ENCODE measurements around the gene SLC17A1.

The SLC17A1 gene

DNA sequence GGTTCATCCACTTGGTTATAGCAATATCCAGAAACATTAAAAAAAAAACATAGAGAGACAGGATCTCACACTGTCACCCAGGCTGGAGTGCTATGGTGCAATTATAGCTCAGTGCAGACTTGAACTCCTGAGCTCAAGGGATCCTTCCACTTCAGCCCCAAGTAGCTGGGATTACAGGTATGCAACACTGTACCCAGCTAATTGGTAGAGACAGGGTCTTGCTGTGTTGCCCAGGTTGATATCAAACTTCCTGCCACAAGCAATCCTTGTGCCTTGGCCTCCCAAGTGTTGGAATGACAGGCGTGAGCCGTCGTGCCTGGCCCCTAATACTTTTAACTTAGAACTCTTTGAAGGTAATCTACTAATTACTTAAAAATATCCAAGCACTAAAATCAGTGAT is 818 bp upstream of the SLC17A1 start:
- no peak for DNase-seq

DNA sequence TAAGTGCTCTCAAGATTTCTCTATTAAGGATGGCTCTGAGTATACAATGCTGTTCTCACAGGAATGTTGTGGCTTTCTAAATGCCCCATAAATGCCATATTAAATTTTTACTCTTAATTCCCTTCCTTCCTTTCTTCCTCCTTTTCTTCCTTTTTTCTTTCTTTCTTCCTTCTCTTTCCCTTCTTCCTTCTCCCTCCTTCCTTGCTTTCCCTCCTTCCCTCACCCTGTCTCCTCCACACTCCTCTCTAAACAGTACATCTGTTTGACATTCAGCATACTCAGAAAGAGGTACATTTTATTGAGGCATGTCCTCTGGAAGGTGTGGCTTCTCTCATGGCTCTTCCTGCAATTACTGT is 433 bp upstream of the SLC17A1 start:
- DNase-seq = no peak

DNA sequence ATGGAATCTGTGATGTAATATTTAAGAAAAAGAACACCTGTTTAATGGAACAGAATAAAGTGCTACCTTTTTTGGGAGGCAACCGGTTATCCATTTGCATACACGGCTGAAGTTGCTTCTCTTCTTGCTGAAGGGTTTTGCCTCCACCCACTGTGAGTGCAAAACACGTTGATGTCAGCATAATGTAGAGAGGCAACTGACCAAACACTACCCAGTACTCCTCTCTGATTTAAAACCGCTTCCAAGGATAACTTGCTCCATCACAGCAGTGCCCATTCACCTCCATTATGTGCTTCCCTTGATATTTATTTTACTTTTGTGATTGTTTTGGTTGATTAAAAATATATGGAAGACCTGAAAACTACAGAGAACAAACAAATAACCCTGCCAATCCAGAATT is 1.4 kb downstream of the SLC17A1 start:
- DNase-seq = no peak

DNA sequence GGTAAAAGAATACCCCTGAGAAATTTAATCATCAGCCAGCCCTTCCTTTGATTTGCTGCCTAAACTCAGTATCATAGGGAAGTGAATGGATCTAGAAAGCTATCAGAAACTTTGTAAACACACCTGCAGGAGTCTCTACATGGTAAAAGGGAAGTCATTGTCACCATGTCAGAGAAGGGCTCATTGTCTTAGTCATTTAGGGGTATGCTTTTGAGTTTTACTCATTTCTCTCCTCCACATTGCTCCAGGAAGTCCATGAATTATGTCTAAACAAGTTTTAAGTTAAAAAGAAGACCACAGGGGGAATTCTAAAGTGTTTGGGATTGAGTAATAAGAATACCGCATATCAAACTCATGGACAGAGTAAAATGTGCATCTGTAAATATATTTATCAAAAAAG is 2.5 kb downstream of the SLC17A1 start:
- DNase-seq = no peak

DNA sequence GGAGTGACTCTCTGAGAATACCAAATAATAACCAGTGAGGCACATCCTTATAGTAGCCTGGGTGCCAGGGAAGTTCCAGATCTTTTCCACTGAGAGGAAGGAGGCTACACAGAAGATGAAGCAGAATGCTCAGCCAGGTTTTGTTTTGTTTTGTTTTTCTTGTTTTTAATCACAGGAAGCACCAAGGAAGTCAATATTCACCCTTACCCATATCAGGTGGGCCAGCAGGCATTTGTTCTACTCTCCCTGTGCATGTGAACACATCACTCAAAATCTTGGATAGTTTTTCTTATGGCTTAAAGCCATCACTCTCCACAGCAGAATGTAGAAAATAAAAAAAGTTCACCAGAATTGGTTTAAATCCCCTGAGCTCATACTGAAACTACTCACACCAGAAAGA is 10.5 kb downstream of the SLC17A1 start:
- DNase-seq = no peak

DNA sequence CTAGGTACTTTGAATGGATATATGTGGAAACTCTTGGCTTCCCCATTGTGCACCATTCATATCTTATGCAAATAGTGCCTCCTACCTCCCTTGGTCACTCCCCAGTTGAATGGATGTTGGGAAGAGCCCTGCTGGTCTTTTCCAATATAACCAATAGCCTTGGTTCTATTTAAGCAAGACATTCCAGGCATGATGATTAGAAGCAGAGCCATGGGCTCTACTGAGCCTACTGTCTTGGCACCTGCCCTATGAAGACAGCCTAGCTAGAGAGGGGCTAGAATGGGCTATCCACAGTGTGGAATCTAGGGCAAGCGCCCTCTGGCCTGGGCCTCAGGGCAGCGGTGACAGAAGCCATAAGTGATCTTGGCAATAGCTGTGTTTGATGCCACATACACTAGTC is 15.6 kb downstream of the SLC17A1 start:
- no peak for DNase-seq

DNA sequence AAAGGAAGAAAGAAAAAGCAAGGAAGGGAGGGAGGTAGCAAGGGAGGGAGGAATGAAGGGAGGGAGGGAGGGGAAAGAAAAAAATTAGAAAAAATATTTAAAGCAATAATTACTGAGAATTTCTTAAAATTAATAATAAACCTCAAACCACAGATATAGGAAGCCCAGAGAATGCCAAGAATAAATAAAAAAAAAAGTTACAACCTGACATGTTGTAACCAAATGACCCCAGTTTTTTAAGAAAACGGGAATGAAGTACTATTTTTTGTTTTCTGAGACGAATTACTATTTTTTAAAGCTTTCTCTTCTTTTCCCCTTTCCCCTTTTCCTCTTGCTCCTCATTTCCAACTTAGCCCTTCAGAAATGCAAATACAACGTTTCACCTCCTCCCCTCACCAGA is 16.7 kb downstream of the SLC17A1 start:
- no peak for DNase-seq

DNA sequence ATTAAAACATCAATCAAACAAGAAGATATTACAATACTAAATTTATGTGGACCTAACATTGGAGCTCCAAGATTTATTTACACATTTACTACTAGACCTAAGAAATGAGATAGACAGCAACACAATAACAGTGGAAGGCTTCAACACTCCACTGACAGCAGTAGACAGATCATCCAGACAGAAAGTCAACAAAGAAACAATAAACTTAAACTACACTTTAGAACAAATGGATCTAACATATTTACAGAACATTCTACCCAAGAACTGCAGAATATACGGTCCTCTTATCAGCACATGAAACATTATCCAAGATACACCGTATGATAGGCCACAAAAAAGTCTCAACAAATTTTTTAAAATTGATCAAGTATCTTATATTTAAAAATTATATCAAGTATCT is 27.0 kb downstream of the SLC17A1 start:
- no peak for DNase-seq

DNA sequence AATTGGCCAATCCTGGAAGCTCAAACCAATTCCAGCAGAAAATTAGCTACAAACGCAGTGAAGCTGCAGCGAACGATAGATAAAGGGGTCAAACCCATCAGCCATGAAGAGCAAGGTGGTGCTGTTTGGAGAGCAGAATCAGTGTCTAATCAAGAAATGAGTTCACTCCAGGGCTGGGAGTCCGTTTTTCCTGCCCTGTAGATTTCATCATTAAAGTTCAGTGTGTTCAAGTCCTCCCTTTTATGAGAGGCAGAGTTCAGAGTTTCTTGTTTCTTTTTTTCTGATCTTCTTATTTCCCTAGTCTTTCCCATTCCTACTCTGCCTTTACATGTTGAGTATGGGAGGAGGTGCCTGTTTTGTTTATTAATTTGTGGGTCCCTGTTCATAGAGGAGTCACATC is 30.4 kb downstream of the SLC17A1 start:
- no peak for DNase-seq

DNA sequence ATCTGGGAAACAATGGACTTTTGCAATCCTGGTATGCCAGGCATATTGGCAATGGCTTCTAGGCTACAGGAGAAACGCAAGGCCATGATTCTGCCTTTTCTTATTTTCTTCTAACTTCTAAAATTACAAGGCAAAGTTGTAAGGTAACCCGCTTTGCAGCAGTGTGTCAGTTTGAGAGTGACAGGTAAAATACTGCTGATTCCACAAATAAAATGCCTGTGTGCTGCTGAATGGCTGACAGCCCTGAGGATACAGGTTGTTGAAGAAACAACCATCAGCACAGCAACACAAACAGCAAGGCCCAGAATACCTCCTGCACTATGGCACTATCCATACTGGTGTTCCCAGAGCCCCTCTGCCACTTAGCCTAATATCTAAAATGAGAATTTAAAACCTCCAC is 37.1 kb downstream of the SLC17A1 start:
- DNase-seq = no peak

DNA sequence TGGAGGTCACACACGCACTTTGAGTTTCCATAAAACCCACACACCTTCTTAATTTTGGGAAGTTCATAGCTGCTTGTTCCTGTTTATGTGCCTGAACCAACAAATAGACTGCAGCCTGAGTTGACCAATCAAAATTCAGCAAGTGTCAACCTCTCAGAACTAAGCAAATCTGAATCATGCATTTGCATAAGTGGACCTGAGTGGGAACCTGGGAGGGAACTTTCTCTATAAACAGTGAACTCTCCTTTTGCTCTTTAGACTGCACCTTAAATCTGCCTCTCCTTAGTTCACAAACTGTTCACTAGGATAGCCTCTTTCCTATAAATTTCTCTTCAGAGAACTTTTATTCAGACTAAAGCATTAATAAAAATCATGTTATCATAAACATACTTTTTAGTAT is 37.9 kb downstream of the SLC17A1 start:
- no peak for DNase-seq

DNA sequence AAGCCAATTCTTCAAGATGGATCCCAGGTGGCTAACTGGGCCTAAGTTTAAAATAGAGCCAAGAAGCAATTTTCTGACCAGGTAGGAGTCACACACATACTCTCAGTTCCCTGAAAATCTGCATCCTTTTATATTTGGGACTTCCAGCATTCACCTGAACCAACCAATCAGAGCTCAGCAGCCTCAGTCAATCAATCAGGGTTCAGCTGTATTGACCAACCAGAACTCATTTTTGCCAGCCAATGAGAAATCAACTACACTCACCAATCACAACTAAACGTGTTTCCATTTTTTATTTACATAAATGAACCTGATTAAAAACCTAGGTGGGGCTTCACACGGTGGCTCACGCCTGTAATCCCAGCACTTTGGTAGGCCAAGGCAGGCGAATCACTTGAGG is 39.8 kb downstream of the SLC17A1 start:
- no peak for DNase-seq

DNA sequence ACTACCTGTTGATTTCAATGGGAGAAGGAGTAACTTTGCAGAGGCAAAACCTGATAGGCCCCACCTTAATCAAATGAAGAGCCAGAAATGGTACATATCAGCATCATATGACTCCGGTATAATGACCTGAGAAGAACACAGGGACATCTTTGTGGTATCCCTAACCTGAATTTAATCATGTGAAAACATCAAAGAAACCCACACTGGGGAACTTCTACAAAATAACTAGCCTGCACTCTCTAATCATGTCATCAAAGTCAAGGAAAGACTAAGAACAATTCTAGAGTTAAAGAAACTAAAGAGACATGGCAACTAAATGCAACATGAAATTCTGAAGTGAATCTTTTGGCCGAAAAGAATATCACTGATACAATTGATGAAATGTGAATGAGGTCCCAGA is 42.4 kb downstream of the SLC17A1 start:
- DNase-seq = no peak

DNA sequence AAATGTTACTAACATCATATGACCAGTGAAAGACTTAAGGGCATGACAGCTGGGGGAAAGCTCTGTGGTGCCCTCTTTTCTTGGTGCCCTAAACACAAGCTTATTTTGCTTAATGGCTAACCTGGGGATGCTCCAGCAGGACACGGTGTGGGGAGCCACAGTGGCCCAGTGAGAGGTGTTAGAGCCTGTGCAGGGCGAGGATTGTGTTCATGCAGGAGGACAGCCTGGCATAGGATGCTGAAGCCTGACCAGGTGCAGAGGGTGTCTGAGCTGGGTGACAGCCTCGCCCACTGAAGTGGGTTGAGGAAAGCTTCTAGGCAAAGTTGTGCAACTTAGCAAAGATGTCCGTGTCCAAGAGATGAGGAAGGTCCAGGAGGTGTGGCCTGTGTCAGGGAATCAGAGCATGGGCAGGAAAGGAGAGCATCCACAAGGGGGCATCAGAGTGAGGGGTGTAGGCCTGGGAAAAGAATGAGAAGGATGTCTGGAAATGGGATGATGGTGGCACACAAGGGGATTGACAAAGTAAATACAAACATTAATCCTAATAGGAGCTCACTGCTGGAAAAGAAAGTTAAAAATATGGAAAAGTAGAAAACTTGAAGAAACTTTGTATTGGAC is 43.4 kb downstream of the SLC17A1 start:
- no peak for DNase-seq

DNA sequence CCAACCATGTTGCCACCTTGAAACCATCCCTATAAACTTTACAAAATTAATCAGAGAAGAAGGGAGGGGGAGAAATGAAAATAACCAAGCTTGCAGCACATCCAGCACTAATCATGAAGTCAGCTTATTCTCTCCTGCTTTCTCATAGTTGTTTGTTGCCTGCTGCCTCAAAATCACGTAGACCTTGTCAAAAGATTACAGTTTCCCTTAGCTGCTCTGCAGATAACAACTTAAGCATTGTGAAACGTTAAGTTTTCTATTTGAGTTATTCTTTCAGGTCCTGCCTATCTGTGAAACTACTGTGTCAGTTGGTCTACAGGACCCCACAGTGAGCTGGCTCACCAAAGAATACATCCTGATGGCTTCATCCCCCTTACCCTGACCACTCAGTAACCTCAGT is 44.4 kb downstream of the SLC17A1 start:
- no peak for DNase-seq

DNA sequence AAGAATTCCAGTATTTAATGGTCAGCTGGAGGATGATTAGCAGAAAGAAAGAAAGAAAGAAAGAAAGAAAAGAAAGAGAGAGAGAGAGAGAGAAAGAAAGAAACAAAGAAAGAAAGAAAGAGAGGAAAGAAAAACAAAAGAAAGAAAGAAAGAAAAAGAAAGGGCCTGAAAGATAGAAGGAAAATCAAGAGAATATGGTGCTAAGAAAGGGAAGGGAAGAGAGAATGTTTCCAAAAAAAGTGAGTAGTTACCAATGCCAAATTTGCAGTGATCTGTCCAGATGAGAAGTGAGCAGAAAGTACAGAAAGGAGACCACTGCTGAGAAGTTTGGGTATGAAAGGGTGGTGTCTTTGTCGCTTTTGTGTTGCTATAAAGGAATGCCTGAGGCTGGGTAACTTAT is 50.7 kb downstream of the SLC17A1 start:
- DNase-seq = no peak

DNA sequence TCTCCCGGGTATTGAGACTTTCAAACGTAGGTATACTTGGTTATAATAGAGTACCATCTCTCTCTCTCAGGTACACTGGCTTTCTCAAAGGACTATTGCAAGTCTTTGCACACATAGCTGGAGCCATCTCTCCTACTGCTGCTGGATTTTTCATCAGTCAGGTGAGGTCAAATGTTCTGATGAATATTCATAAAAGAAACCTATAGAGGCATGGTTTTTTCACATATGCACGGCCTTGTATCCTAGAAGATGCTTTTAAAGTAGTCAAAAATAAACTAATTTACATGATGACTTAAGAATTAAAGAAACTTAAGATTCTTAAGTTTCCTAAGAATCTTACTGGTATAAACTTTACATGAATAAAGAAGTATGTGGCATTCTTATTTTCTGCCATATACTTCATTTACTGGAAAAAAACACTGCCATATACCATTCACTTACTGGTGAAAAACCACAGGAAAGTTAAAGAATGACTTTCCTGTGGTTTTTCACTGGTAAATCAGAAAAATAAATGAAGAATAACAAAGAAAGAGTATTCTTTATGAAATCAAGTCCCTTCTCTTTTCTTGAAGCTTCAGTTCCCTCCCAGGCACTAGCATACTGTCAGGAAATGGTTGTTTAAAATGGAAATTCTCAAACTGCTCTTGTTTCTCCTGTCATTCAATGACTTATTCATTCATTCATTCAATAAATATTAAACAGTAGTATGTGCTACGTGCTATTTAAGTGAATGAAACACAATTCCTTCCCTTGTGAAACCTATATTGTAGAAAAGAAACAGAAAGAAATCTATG is 53.8 kb downstream of the SLC17A1 start:
- no peak for DNase-seq

DNA sequence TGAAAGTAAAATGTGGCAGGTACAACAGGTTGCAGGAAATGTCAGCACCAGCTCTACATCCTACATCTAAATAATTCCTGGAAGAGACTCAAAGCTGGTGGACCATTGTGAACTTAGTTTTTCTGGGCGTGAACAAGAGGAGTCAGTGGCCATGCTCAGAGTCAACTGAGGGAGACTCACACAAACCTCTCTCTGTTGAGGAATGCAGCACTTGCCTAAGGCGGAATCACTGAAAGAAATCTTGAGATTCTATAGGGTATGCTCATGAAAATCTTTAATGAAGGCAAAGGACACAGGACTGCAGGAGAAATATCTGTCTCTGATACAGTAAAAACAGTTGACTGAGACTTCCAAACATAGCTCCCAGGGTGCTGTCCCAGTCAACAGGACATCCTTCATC is 54.8 kb downstream of the SLC17A1 start:
- DNase-seq = no peak

DNA sequence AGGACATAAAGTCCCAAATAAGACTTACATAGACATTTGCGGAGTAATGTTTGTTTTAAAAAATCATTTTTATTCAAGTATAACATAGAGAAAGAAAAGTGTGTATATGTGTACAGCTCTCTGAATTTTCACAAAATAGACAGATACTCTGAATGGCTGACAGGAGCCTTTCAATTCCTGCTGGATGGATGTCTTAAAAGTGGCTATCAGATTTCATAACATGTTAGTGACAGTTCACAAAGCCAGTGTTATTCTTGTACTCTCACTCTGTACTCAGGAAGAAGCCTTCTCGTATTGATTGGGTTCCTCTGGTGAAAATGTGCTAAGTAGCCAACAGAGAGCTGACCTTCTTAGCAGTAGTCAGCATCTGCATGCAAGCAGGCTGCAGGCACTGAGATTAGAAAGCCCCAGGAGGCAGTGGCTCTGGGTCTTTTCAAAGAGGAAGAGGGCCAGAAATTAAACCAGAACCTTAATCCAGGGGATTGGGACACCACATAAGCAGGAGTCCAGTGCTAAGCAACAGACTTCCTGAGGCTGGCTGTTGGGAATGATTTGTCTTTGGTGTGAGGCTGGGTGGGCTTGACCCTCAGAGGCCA is 57.6 kb downstream of the SLC17A1 start:
- DNase-seq = no peak

DNA sequence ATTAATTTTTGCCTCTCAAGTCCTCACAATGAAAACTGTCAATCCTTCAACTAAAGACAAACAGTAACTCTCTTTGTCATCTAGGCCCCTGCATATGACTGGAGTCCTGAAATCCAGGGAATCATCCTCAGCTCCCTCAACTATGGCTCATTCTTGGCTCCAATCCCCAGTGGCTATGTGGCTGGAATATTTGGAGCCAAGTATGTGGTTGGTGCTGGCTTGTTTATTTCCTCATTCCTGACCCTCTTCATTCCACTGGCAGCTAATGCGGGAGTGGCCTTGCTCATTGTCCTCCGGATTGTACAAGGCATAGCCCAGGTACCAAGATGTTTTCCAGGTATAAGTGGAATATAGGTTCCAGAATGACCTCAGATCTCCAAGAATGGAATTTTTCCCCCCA is 61.9 kb downstream of the SLC17A1 start:
- DNase-seq = no peak

DNA sequence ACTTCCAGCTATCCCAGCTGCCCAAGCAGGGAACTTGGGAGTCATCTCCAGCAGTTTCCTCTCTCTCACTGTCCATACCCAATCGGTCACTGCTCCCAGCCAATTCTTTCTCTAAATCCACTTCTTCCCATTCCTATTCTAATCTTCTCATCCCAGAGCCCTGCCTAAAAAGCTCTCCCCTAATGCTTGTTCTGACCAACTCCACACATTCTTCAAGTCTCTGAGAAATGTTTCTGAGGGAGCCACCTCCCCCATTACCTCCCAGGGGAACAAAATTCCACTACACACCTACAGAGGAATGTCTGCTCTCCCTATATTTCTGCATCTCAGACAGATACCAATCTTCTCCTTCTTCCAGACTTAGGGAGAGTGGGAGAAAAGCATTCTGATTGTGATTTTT is 63.3 kb downstream of the SLC17A1 start:
- DNase-seq = no peak

DNA sequence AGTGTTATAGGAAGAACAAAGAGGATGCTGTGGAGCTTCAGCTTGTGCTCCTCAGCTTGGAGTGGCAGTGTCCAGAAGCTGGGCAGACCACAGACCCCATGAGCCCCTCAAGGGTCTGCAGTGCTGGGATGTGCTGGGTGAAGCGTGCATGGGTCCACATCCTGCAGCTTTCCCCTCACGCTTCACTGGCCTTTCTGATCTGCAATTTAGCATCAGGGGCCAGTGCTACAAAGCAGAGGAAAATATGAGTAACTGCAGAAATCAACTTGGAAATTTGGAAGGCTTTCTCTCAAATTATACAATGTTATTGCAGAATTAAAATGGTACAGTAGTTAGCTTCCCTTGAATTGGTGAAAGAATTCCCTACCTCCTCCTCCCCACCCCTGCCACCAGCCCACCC is 67.2 kb downstream of the SLC17A1 start:
- DNase-seq = no peak

DNA sequence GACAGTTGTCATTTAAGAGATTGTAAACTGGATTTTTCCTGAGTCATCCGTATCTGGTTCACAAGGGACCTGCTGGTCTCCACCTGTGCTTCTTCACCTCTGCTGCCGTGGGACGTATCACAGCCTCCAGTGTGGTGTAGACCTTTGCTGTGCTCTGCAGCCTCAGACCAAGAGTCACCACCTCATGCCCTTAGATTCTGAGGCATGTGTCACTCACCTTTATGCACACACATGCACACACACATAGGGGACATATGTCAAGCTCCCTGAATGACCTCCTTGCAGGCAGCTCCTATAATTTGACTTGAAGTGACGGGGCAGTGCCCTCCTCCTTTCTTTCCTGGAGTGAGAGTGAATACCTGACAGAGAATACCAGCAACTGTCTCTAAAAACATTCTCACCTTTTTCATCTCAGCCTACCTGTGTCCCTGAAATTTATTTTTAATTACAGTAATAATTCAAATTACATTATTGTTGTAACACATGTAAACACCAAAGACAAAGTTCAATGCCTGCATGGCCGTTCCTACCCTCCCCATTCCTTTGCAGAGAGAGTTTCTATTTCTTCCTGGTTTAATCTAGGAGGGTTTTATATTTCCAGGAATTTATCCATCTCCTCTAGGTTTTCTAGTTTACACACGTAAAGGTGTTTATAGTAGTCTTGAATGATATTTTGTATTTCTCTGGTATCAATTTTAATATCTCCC is 73.8 kb downstream of the SLC17A1 start:
- no peak for DNase-seq
